Measurements from ENCODE around the gene CDC42EP2.

CDC42EP2 gene

GRCh38 chr11:65341856-65342255, 27.2 kb downstream of the CDC42EP2 start:
- Histone ChIP-seq H3K79me2 (ENCODE audit: insufficient read depth, low read length) (peaks cover 30% of the 10 kb centered on the region), H2AFZ (ENCODE audit: low read depth, low read length, severe bottlenecking) (no peak overlapping the region), H3F3A (ENCODE audit: insufficient read depth) (no peaks in the 10 kb centered on the region), H3K27me3 (ENCODE audit: low read length) (no peaks in the 10 kb centered on the region), H3K4me3 (ENCODE audit: insufficient read depth, low read length, poor library complexity, severe bottlenecking) (no peak overlapping the region), H3K4me2 (ENCODE audit: low read depth, low read length, poor library complexity, severe bottlenecking) (no peak overlapping the region), H3K9me2 (replicated peaks; ENCODE audit: insufficient read depth, low read length) (no peaks in the 10 kb centered on the region), H3K36me3 (ENCODE audit: low read length) (peaks cover 11% of the 10 kb centered on the region; the same call in 1 of the 2 replicates), H4K20me1 (ENCODE audit: low read depth, low read length) (no peaks in the 10 kb centered on the region), H3K9ac (ENCODE audit: low read length) (no peak overlapping the region), H3K27ac (ENCODE audit: low read depth, low read length) (no peak overlapping the region), H3K9me3 (ENCODE audit: insufficient read depth, low read length) (no peaks in the 10 kb centered on the region)
- no peak for TF ChIP-seq CTCF (IDR thresholded peaks at IDR 0.05; ENCODE audit: insufficient read depth, low read length, poor library complexity, severe bottlenecking)
- TF ChIP-seq EZH2phosphoT487 (conservative IDR thresholded peaks at IDR 0.05; ENCODE audit: low read length), result no peak

DNA sequence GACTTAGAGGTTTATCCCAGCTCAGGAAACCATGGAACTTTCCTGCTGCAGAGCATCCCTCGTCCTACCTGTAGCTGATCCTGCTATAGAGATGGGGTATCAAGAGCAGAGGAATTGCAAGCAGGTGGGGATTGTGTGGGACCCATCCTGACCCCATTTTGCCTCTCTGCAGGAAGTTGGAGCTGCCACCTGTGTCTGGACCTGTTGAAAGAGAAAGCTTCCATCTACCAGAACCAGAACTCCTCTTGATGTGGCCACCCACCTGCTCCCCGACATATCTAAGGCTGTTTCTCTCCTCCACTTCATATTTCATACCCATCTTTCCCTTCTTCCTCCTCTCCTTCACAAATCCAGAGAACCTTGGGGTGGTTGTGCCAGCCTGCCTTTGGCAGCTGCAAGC, 36.8 kb downstream of the CDC42EP2 start:
- H3K36me3 ChIP-seq (ENCODE audit: low read length), result peaks cover 11% of the 10 kb centered on the region; the same call in 1 of the 2 replicates
- H3K9me2 ChIP-seq (replicated peaks; ENCODE audit: insufficient read depth, low read length), result no peaks in the 10 kb centered on the region
- H2AFZ ChIP-seq (ENCODE audit: low read depth, low read length, severe bottlenecking), result no peak overlapping the region
- H3K4me3 ChIP-seq (ENCODE audit: insufficient read depth, low read length, poor library complexity, severe bottlenecking), result no peak overlapping the region
- no peaks in the 10 kb centered on the region for H3K27me3 ChIP-seq (ENCODE audit: low read length)
- H3K9me3 ChIP-seq (ENCODE audit: insufficient read depth, low read length), result no peaks in the 10 kb centered on the region
- no peak overlapping the region for H3K27ac ChIP-seq (ENCODE audit: low read depth, low read length)
- H3F3A ChIP-seq (ENCODE audit: insufficient read depth), result peaks cover 15% of the 10 kb centered on the region
- no peaks in the 10 kb centered on the region for H3K79me2 ChIP-seq (ENCODE audit: insufficient read depth, low read length)
- H3K4me2 ChIP-seq (ENCODE audit: low read depth, low read length, poor library complexity, severe bottlenecking), result no peak overlapping the region
- H4K20me1 ChIP-seq (ENCODE audit: low read depth, low read length), result no peaks in the 10 kb centered on the region
- H3K9ac ChIP-seq (ENCODE audit: low read length), result no peak overlapping the region
- TF ChIP-seq CTCF (IDR thresholded peaks at IDR 0.05; ENCODE audit: insufficient read depth, low read length, poor library complexity, severe bottlenecking) (no peak), EZH2phosphoT487 (conservative IDR thresholded peaks at IDR 0.05; ENCODE audit: low read length) (no peak)

- Histone ChIP-seq H2AFZ (ENCODE audit: low read depth, low read length, severe bottlenecking) (no peak overlapping the region), H3F3A (ENCODE audit: insufficient read depth) (peaks cover 18% of the 10 kb centered on the region), H3K79me2 (ENCODE audit: insufficient read depth, low read length) (no peaks in the 10 kb centered on the region), H4K20me1 (ENCODE audit: low read depth, low read length) (no peaks in the 10 kb centered on the region), H3K27ac (ENCODE audit: low read depth, low read length) (no peak overlapping the region), H3K36me3 (ENCODE audit: low read length) (peaks cover 11% of the 10 kb centered on the region; the same call in 1 of the 2 replicates), H3K9ac (ENCODE audit: low read length) (no peak overlapping the region), H3K9me2 (replicated peaks; ENCODE audit: insufficient read depth, low read length) (no peaks in the 10 kb centered on the region), H3K27me3 (ENCODE audit: low read length) (no peaks in the 10 kb centered on the region), H3K4me2 (ENCODE audit: low read depth, low read length, poor library complexity, severe bottlenecking) (no peak overlapping the region), H3K9me3 (ENCODE audit: insufficient read depth, low read length) (no peaks in the 10 kb centered on the region), H3K4me3 (ENCODE audit: insufficient read depth, low read length, poor library complexity, severe bottlenecking) (no peak overlapping the region)
- TF ChIP-seq CTCF (IDR thresholded peaks at IDR 0.05; ENCODE audit: insufficient read depth, low read length, poor library complexity, severe bottlenecking), result peak; percentile 41
- TF ChIP-seq EZH2phosphoT487 (conservative IDR thresholded peaks at IDR 0.05; ENCODE audit: low read length), result no peak
These were observed 38.1 kb downstream of the CDC42EP2 start for GRCh38 chr11:65352783-65353182.
